Endometrial microvascular endothelial cells (primary cell): ENCODE results near the gene IGDCC3. TPM values are rescaled to one million over a fixed set of nuclear protein-coding genes. Genes with fewer than 3 reads are reported as not detected.

Source experiments
- in situ Hi-C: cut with HindIII; loops from 2 replicates; pipeline ENCODE4 v1.10.0; 2017; ENCODE audit warnings: low sequenced_read_pairs, low pct_unique_long_range_greater_than_20kb; ENCODE audit errors: inconsistent ontology term
- total RNA-seq: library from RNA; depleted of rRNA; stranded (reverse); fragments of >200 nt; gene quantifications from one replicate; pipeline ENCODE4 v1.2.3, GENCODE V29; 2015; ENCODE audit errors: inconsistent ontology term

Gene IGDCC3
- total RNA-seq, 1 donor from 2014 or later = not detected

DNA sequence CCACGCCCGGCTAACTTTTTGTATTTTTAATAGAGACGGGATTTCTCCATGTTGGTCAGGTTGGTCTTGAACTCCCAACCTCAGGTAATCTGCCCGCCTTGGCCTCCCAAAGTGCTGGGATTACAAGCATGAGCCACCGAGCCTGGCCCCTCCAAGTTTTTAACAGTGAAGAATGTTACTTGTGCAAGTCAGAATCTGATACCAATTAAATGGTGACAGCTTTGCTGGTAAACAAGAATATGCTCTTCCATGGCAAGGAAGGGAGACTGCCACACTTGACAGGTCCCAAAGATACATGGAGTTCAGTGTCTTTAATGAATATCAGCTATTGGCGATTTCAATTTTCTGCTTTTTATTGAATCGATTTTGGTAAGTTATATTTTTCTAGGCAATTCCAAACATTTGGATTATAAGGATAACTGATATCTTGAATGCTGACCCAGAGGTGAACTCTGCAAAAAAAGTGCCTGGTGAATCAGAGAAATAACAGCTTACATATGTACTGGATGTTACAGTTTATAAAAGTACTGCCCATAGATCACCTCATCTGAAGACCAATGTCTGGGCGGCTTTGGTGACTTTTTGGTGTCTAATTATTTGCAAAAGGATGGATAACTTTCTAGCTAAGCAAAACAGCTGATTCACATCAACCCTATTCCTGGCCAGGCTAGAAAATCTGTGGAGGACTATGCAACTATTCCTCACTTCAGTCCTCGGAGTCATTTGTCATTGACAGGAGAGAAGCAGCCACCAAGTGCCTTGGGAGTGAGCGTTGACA is 92.3 kb downstream of the IGDCC3 start:
- in situ Hi-C loops = no loop called here

- in situ Hi-C loops = no loop called here
These were observed 99.3 kb downstream of the IGDCC3 start for GRCh38 chr15:65278480-65278879.

Other genes starting within 250 kb of the IGDCC3 start
- gene PDCD7, start 244.2 kb downstream of the IGDCC3 start, total RNA-seq = 13.3 TPM
- gene CLPX, start 192.7 kb downstream of the IGDCC3 start, total RNA-seq = 38.0 TPM
- gene CILP, start 166.5 kb downstream of the IGDCC3 start, total RNA-seq = not detected
- gene PARP16, start 91.1 kb downstream of the IGDCC3 start, total RNA-seq = 5.0 TPM
- not detected for gene RNU5A-1, start 82.0 kb downstream of the IGDCC3 start, total RNA-seq
- not detected for gene RNU5B-1, start 73.3 kb downstream of the IGDCC3 start, total RNA-seq
- not detected for gene IGDCC4, start 44.9 kb upstream of the IGDCC3 start, total RNA-seq
- gene DPP8, start 139.7 kb upstream of the IGDCC3 start, total RNA-seq = 25.6 TPM
- gene HACD3, start 152.5 kb upstream of the IGDCC3 start, total RNA-seq = 89.9 TPM
- gene INTS14, start 233.1 kb upstream of the IGDCC3 start, total RNA-seq = 47.9 TPM
- 4.8 TPM for gene SLC24A1, start 243.9 kb upstream of the IGDCC3 start, total RNA-seq